Islet precursor cell (in vitro differentiated cells): ENCODE data around the gene TRAK2.
"Not testable (repeated sequence)": the region's sequence is repeated elsewhere in the genome, so short reads cannot be mapped to it uniquely, and the experiment has no call there.

Experiments used
- DNase-seq: peaks from one replicate; pipeline ENCODE4 v3.0.0-alpha.2; 2018

The TRAK2 gene

GRCh38 chr2:201448061-201448460 is 3.2 kb downstream of the TRAK2 start:
- no peak for DNase-seq

GRCh38 chr2:201447086-201447485 is 4.2 kb downstream of the TRAK2 start:
- no peak for DNase-seq

GRCh38 chr2:201444746-201445465 is 6.4 kb downstream of the TRAK2 start:
- no peak for DNase-seq

- no peak for DNase-seq
These were observed 9.8 kb downstream of the TRAK2 start for GRCh38 chr2:201441409-201441808.

- DNase-seq, result peak; percentile 80
These were observed 11.1 kb downstream of the TRAK2 start for GRCh38 chr2:201440182-201440581.

GRCh38 chr2:201439336-201439922 is 11.8 kb downstream of the TRAK2 start:
- not testable (repeated sequence) for DNase-seq

- DNase-seq, result no peak
These were observed 15.1 kb downstream of the TRAK2 start for GRCh38 chr2:201436141-201436540.

GRCh38 chr2:201433394-201433995 is 17.8 kb downstream of the TRAK2 start:
- no peak for DNase-seq

GRCh38 chr2:201432621-201433393 is 18.5 kb downstream of the TRAK2 start:
- no peak for DNase-seq

GRCh38 chr2:201432038-201432620 is 19.1 kb downstream of the TRAK2 start:
- DNase-seq, result no peak

- DNase-seq, result no peak
These were observed 20.4 kb downstream of the TRAK2 start for GRCh38 chr2:201430839-201431238.

- not testable (repeated sequence) for DNase-seq
These were observed 20.9 kb downstream of the TRAK2 start for GRCh38 chr2:201430322-201430721.

GRCh38 chr2:201429835-201430234 is 21.4 kb downstream of the TRAK2 start:
- DNase-seq, result not testable (repeated sequence)

- not testable (repeated sequence) for DNase-seq
These were observed 22.9 kb downstream of the TRAK2 start for GRCh38 chr2:201428366-201428765.

- DNase-seq, result no peak
These were observed 25.3 kb downstream of the TRAK2 start for GRCh38 chr2:201425952-201426351.

GRCh38 chr2:201420442-201421113 is 30.7 kb downstream of the TRAK2 start:
- DNase-seq, result no peak

GRCh38 chr2:201419986-201420385 is 31.3 kb downstream of the TRAK2 start:
- DNase-seq, result no peak

GRCh38 chr2:201419057-201419635 is 32.1 kb downstream of the TRAK2 start:
- DNase-seq, result no peak

GRCh38 chr2:201415149-201415548 is 36.1 kb downstream of the TRAK2 start:
- DNase-seq, result no peak

- no peak for DNase-seq
These were observed 36.9 kb downstream of the TRAK2 start for GRCh38 chr2:201414099-201415023.

GRCh38 chr2:201413552-201413951 is 37.7 kb downstream of the TRAK2 start:
- DNase-seq, result no peak
